HCT116 (cell line): ENCODE measurements around the gene CKAP2L. TPM values are rescaled to one million over a fixed set of nuclear protein-coding genes. Genes with fewer than 3 reads are reported as not detected.

Experiments
- ATAC-seq: fragments of 200-7000 bp; cut with Tn5 transposase; 2 replicates; pipeline ENCODE4 v1.9.1; 2020; ENCODE audit warnings: mild to moderate bottlenecking, moderate library complexity
- BruUV-seq: library from RNA; stranded (reverse); fragments of 400-500 nt; replicated peaks from 2 replicates; lab custom pipeline; 2021; lab: Mats Ljungman, UMichigan
- CTCF ChIA-PET: fragments of 300-600 bp; sonication (Branson Sonifier 250); formaldehyde crosslinking; loops from one replicate; lab custom pipeline; 2021; ENCODE audit warnings: antibody characterized with exemption; lab: Charles Lee
- POLR2A ChIA-PET: fragments of 300-600, 350-600 bp; sonication (Branson Sonifier 250); formaldehyde crosslinking; loops from one replicate; lab custom pipeline; 2021; ENCODE audit warnings: antibody characterized with exemption; lab: Charles Lee
- RAD21 ChIA-PET, 2 experiments: fragments of 300-600 bp; sonication (Branson Sonifier 250); formaldehyde crosslinking; loops; one replicate each; lab custom pipeline; 2023; ENCODE audit warnings: low total read pairs in 2 of 2; ENCODE audit not compliant: uncharacterized antibody in 2 of 2, unreplicated experiment in 2 of 2, low non-redundant PET in 1 of 2; lab: Charles Lee
- DNase-seq: peaks from one replicate; pipeline ENCODE4 v3.0.0-alpha.2; 2010; ENCODE audit warnings: low read depth, low spot score
- H2AFZ ChIP-seq: fragments of 200-600 bp; shearing (Covaris generic), sonication (generic); 2 replicates; pipeline ENCODE4 v1.6.1; 2017; ENCODE audit warnings: low read depth, mixed run types, mixed read lengths, antibody characterized with exemption, low read length; ENCODE audit not compliant: poor library complexity, severe bottlenecking
- H3K27ac ChIP-seq: 2 replicates; pipeline ENCODE4 v1.5.1; 2012; ENCODE audit warnings: low read depth, low read length
- H3K27me3 ChIP-seq: fragments of 200-600 bp; sonication (generic); 2 replicates; pipeline ENCODE4 v1.6.1; 2016; ENCODE audit warnings: mixed run types, low read length, mixed read lengths; ENCODE audit not compliant: insufficient read depth
- H3K36me3 ChIP-seq, 2 experiments: fragments of 200-500 bp in 1 of 2; fragments of 200-600 bp in 1 of 2; sonication (Bioruptor generic) in 1 of 2; sonication (generic) in 1 of 2; 2 replicates each; pipeline versions ENCODE4 v1.5.1 to v1.6.1; 2014 to 2016; ENCODE audit warnings: low read length in 2 of 2, inconsistent platforms in 1 of 2, mixed read lengths in 1 of 2, mixed run types in 1 of 2; ENCODE audit not compliant: insufficient read depth in 2 of 2, control insufficient read depth in 1 of 2
- H3K4me1 ChIP-seq, 2 experiments: fragments of 200-600 bp in 1 of 2; sonication (generic) in 1 of 2; 2 replicates each; pipeline versions ENCODE4 v1.5.1 to v1.6.1; 2012 to 2017; ENCODE audit warnings: low read length in 2 of 2, inconsistent platforms in 1 of 2, mild to moderate bottlenecking in 1 of 2, mixed read lengths in 1 of 2, mixed run types in 1 of 2, moderate library complexity in 1 of 2; ENCODE audit not compliant: insufficient read depth in 2 of 2, control insufficient read depth in 1 of 2
- H3K4me2 ChIP-seq: fragments of 200-600 bp; sonication (generic); 2 replicates; pipeline ENCODE4 v1.6.1; 2017; ENCODE audit warnings: mixed run types, low read length, mixed read lengths
- H3K4me3 ChIP-seq, 2 experiments: fragments of 200-600 bp in 1 of 2; sonication (generic) in 1 of 2; replicated peaks in 1 of 2; 2 replicates each; pipeline ENCODE4 v1.5.1; 2011 to 2016; ENCODE audit warnings: low read length in 2 of 2, control low read depth in 1 of 2, low read depth in 1 of 2, mild to moderate bottlenecking in 1 of 2, mixed read lengths in 1 of 2, mixed run types in 1 of 2
- H3K79me2 ChIP-seq: fragments of 200-600 bp; sonication (generic); 2 replicates; pipeline ENCODE4 v1.6.1; 2017; ENCODE audit warnings: mild to moderate bottlenecking, mixed run types, low read length, moderate library complexity, mixed read lengths; ENCODE audit not compliant: insufficient read depth
- H3K9ac ChIP-seq: fragments of 200-600 bp; sonication (generic); 2 replicates; pipeline ENCODE4 v1.6.1; 2016; ENCODE audit warnings: low read length, mixed read lengths
- H3K9me2 ChIP-seq: fragments of 200-600 bp; sonication (generic), shearing (Covaris generic); 2 replicates; pipeline ENCODE4 v1.6.1; 2017; ENCODE audit warnings: mixed run types, mild to moderate bottlenecking, moderate library complexity; ENCODE audit not compliant: insufficient read depth
- H3K9me3 ChIP-seq, 2 experiments: fragments of 200-500 bp in 1 of 2; fragments of 200-600 bp in 1 of 2; sonication (Bioruptor generic) in 1 of 2; sonication (generic) in 1 of 2; 2 replicates each; pipeline ENCODE4 v1.6.1; 2014 to 2017; ENCODE audit warnings: low read length in 2 of 2, mixed read lengths in 2 of 2, inconsistent platforms in 1 of 2, low read depth in 1 of 2, mild to moderate bottlenecking in 1 of 2, mixed run types in 1 of 2, moderate library complexity in 1 of 2; ENCODE audit not compliant: control insufficient read depth in 1 of 2, insufficient read depth in 1 of 2
- H4K20me1 ChIP-seq: fragments of 200-600 bp; sonication (generic), shearing (Covaris generic); 2 replicates; pipeline ENCODE4 v1.6.1; 2017; ENCODE audit warnings: mixed run types, mild to moderate bottlenecking, moderate library complexity; ENCODE audit not compliant: insufficient read depth
- ATF3 ChIP-seq: IDR thresholded peaks from 2 replicates; pipeline ENCODE4 v1.6.1; 2012
- ELF1 ChIP-seq: IDR thresholded peaks from 2 replicates; pipeline ENCODE4 v1.6.1; 2012; ENCODE audit warnings: low read depth, borderline replicate concordance
- JUND ChIP-seq: IDR thresholded peaks from 2 replicates; pipeline ENCODE4 v1.6.1; 2012
- POLR2A ChIP-seq: IDR thresholded peaks from 2 replicates; pipeline ENCODE4 v1.7.0; 2011; ENCODE audit warnings: borderline replicate concordance; ENCODE audit not compliant: insufficient read depth, insufficient read length; ENCODE audit errors: extremely low read depth
- REST ChIP-seq: IDR thresholded peaks from 2 replicates; pipeline ENCODE4 v1.6.1; 2012; ENCODE audit warnings: low read depth
- SP1 ChIP-seq: IDR thresholded peaks from 2 replicates; pipeline ENCODE4 v1.6.1; 2012; ENCODE audit warnings: low read depth
- SRF ChIP-seq: IDR thresholded peaks from 2 replicates; pipeline ENCODE4 v1.6.1; 2012; ENCODE audit warnings: low read depth
- YY1 ChIP-seq: IDR thresholded peaks from 2 replicates; pipeline ENCODE4 v1.6.1; 2011; ENCODE audit warnings: low read length, low read depth, moderate library complexity, mild to moderate bottlenecking; ENCODE audit not compliant: insufficient replicate concordance; ENCODE audit errors: extremely low read depth
- intact Hi-C: fragments of 100-400 bp; cut with micrococcal nuclease; formaldehyde crosslinking; loops from 2 replicates; pipeline ENCODE4 v1.10.0; 2022
- total RNA-seq: library from RNA; stranded (reverse); gene quantifications from one replicate; pipeline ENCODE4 v1.2.1, GENCODE V29; 2021; ENCODE audit not compliant: unreplicated experiment

Gene CKAP2L
- total RNA-seq, 1 experiment from 2014 or later, result 27.5 TPM

- Histone ChIP-seq H4K20me1 (no peaks in the 10 kb centered on the region; the same call in 1 of the 2 replicates), H3K79me2 (peaks cover 45% of the 10 kb centered on the region), H3K9me2 (no peaks in the 10 kb centered on the region), H2AFZ (no peak overlapping the region), H3K9ac (no peak overlapping the region), H3K27me3 (no peaks in the 10 kb centered on the region), H3K4me2 (no peak overlapping the region), H3K4me3 (no peak overlapping the region), H3K9me3 (no peaks in the 10 kb centered on the region), H3K27ac (no peak overlapping the region), H3K36me3 (peaks cover 17 to 30% of the 10 kb centered on the region in 2 experiments), H3K4me1 (peaks cover 2 to 16% of the 10 kb centered on the region in 2 experiments; a peak in 2 of 4 replicates)
- BruUV-seq, result no TSS peak
- DNase-seq (no peak), ATAC-seq (no peak)
- TF ChIP-seq POLR2A (no peak), SRF (no peak), REST (no peak), SP1 (no peak), ATF3 (no peak), JUND (no peak), YY1 (no peak), ELF1 (no peak)
- intact Hi-C loops, result no loop called here
- POLR2A ChIA-PET, result no interaction called here
- CTCF ChIA-PET, result interaction anchor here (1.2 to 2.0 kb wide), 2 partner anchors 123 to 180 kb away, joined by 3 to 5 read pairs; no protein-coding TSS in a partner anchor
- RAD21 ChIA-PET, result interaction anchor here in 1 of 2 experiments (0.6 kb wide), 1 partner anchor 42 kb away, joined by 4 read pairs; no protein-coding TSS in a partner anchor
These were observed 2.1 kb downstream of the CKAP2L start for GRCh38 chr2:112762276-112762675.
